ENCODE results near the gene SLC17A3. TPM values are rescaled to one million over a fixed set of nuclear protein-coding genes. Genes with fewer than 3 reads are reported as not detected.

SLC17A3 gene
- total RNA-seq, 2 donors from 2014 or later: 0.63 TPM; not detected in 1

DNA sequence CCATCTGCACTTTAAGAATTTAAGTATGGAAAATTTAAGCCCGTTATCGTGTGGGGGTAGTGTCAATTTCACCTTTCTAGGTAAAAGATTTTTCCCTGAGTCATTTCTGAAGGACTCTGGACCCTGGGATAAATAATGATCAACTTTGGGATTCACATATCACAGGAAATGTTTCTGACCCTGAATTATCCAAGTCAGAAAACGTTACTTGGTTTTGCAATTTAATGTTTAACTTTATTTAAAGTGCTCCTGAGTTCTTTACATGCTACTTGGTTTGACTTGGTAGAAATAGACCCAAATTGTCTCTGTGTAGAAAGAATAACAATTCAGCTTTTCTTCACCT is 1.5 kb upstream of the SLC17A3 start:
- H3K27me3 ChIP-seq (replicated peaks; ENCODE audit: insufficient read depth): no peaks in the 10 kb centered on the region
- DNase-seq (ENCODE audit: low spot score) (no peak), ATAC-seq (ENCODE audit: insufficient number of reproducible peaks, low FRiP score, low read depth) (no peak)
- TF ChIP-seq, protein P1, sequence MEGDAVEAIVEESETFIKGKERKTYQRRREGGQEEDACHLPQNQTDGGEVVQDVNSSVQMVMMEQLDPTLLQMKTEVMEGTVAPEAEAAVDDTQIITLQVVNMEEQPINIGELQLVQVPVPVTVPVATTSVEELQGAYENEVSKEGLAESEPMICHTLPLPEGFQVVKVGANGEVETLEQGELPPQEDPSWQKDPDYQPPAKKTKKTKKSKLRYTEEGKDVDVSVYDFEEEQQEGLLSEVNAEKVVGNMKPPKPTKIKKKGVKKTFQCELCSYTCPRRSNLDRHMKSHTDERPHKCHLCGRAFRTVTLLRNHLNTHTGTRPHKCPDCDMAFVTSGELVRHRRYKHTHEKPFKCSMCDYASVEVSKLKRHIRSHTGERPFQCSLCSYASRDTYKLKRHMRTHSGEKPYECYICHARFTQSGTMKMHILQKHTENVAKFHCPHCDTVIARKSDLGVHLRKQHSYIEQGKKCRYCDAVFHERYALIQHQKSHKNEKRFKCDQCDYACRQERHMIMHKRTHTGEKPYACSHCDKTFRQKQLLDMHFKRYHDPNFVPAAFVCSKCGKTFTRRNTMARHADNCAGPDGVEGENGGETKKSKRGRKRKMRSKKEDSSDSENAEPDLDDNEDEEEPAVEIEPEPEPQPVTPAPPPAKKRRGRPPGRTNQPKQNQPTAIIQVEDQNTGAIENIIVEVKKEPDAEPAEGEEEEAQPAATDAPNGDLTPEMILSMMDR (IDR thresholded peaks at IDR 0.05): no peak
- H3K36me3 ChIP-seq: no peaks in the 10 kb centered on the region
- H3K4me1 ChIP-seq (ENCODE audit: control insufficient read depth in 1 of 2, low read depth in 2 of 2): no peaks in the 10 kb centered on the region
- H3K27ac ChIP-seq: no peak overlapping the region
- H3K4me3 ChIP-seq: no peak overlapping the region
- no peaks in the 10 kb centered on the region for H3K9me3 ChIP-seq

- no peaks in the 10 kb centered on the region for H3K36me3 ChIP-seq
- TF ChIP-seq, protein P1 (IDR thresholded peaks at IDR 0.05): no peak
- no peak for ATAC-seq (ENCODE audit: insufficient number of reproducible peaks, low FRiP score, low read depth)
- no peaks in the 10 kb centered on the region for H3K9me3 ChIP-seq
- no peaks in the 10 kb centered on the region for H3K27me3 ChIP-seq (replicated peaks; ENCODE audit: insufficient read depth)
- no peak overlapping the region for H3K27ac ChIP-seq
- no peak overlapping the region for H3K4me3 ChIP-seq
- no peaks in the 10 kb centered on the region for H3K4me1 ChIP-seq (ENCODE audit: control insufficient read depth in 1 of 2, low read depth in 2 of 2)
- no peak for DNase-seq (ENCODE audit: low spot score)
Observed at GRCh38 chr6:25874822-25875562, 949 bp upstream of the SLC17A3 start.

DNA sequence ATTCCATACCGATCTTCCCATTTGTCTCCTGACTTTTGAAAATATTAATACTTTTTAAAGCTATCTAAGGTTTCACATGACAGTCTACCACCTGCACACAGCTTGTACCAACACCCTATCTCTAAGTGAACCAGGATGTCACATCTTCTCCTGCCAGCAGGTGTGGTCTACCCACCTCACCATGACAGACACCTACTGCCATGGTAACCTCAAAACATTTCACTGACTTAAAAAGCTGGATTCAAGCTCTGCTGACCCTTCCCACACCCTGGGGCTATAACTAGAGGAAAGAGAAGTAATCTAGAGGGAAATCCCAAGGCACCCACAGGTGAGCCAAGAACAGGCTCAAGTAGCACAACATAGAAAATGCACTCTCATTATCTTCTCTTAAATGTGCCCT is 1.2 kb downstream of the SLC17A3 start:
- ATAC-seq (ENCODE audit: insufficient number of reproducible peaks, low FRiP score, low read depth): no peak

GRCh38 chr6:25869840-25870239 is 4.2 kb downstream of the SLC17A3 start:
- H3K4me1 ChIP-seq (ENCODE audit: control insufficient read depth in 1 of 2, low read depth in 2 of 2): no peaks in the 10 kb centered on the region
- no peaks in the 10 kb centered on the region for H3K27me3 ChIP-seq (replicated peaks; ENCODE audit: insufficient read depth)
- TF ChIP-seq, protein P1 (IDR thresholded peaks at IDR 0.05): no peak
- ATAC-seq (ENCODE audit: insufficient number of reproducible peaks, low FRiP score, low read depth) (no peak), DNase-seq (ENCODE audit: low spot score) (no peak)
- H3K36me3 ChIP-seq: no peaks in the 10 kb centered on the region
- H3K27ac ChIP-seq: no peak overlapping the region
- no peaks in the 10 kb centered on the region for H3K9me3 ChIP-seq
- no peak overlapping the region for H3K4me3 ChIP-seq

More for the DNA sequence above, 1.2 kb downstream of the SLC17A3 start:
- no peaks in the 10 kb centered on the region for H3K9me3 ChIP-seq
- no peak overlapping the region for H3K4me3 ChIP-seq
- TF ChIP-seq, protein P1 (IDR thresholded peaks at IDR 0.05): no peak
- no peaks in the 10 kb centered on the region for H3K4me1 ChIP-seq (ENCODE audit: control insufficient read depth in 1 of 2, low read depth in 2 of 2)
- H3K36me3 ChIP-seq: no peaks in the 10 kb centered on the region
- no peak overlapping the region for H3K27ac ChIP-seq
- no peaks in the 10 kb centered on the region for H3K27me3 ChIP-seq (replicated peaks; ENCODE audit: insufficient read depth)
- no peak for DNase-seq (ENCODE audit: low spot score)

DNA sequence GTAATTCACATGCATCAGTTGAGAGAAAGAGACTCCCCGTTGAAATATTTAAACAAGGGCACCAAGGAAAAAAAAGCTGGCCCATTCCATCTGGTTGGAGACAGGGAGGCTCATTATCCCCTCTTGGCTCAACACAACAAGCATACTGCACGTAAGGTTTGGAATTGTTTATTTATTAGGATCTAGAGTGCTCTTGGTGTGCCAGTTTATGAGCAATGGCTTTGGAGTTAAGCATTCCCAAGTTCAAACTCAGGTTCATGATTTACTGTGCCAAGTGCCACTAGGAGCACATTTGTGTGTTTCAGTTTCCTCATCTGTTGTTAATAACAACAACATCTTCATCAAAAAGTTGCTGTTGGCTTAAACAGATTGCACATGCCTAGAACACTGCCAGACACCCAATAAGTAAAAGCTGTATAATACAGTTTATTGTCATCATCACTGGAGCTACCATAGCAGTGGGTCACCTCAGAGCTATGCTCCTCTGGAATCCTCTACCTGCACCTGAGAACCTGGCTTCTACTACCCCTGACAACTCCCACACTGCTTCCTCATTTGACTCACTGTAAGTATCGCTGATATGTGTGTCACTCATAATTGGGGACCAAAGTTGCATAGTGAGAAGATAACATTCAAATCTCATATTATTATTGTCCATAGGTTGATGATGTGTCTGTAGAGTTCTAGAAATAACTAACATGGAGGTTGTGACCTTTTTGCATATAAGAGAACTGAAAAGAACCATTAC is 5.4 kb downstream of the SLC17A3 start:
- TF ChIP-seq, protein P1 (IDR thresholded peaks at IDR 0.05): no peak
- no peaks in the 10 kb centered on the region for H3K9me3 ChIP-seq
- H3K4me1 ChIP-seq (ENCODE audit: control insufficient read depth in 1 of 2, low read depth in 2 of 2): no peaks in the 10 kb centered on the region
- H3K4me3 ChIP-seq: no peak overlapping the region
- no peaks in the 10 kb centered on the region for H3K27me3 ChIP-seq (replicated peaks; ENCODE audit: insufficient read depth)
- ATAC-seq (ENCODE audit: insufficient number of reproducible peaks, low FRiP score, low read depth) (no peak), DNase-seq (ENCODE audit: low spot score) (no peak)
- H3K36me3 ChIP-seq: no peaks in the 10 kb centered on the region
- H3K27ac ChIP-seq: no peak overlapping the region
